SIG-M5 treated with dmso at 0.1 percent for 504 hours (cell line): ENCODE results near the gene SETDB2.

Experiments used
- DNase-seq: peaks from one replicate; lab custom pipeline; 2025; ENCODE audit not compliant: unreplicated experiment; lab: John Stamatoyannopoulos, UW

SETDB2 gene

DNA sequence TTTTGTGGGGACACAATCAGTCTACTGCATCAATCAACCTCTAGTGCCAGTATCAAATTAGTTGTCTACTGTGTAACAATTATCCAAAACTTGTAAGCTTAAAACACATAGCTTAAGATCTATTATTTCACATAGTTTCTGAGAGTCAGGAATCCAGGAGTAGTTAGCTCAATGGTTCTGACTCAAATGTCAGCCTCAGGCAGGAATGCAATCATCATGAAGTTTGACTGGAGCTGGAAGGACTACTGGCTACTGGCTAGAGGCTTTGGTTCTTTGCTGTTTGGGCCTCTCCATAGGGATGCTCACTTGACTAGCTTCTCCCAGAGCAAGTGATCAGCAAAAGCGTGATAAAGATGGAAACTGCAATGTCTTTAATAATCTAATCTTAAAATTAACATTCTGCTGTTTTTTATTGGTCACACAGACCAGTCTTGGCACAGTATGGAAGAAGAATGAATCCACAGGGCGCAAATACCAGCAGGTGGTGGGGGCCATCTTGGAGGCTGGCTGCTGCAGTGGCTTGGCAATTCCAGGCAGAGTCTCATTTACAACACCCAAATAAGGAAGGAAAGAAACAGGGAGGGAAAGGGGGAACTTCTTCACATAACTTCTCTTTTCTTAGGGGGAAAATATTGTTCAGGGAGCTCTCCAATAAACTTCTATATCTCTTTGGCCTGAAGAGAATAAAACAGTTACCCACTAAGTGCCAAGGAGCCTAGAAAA lies 15.9 kb upstream of the SETDB2 start:
- peak; percentile 56 for DNase-seq

GRCh38 chr13:49429121-49429520 lies 15.0 kb upstream of the SETDB2 start:
- no peak for DNase-seq

DNA sequence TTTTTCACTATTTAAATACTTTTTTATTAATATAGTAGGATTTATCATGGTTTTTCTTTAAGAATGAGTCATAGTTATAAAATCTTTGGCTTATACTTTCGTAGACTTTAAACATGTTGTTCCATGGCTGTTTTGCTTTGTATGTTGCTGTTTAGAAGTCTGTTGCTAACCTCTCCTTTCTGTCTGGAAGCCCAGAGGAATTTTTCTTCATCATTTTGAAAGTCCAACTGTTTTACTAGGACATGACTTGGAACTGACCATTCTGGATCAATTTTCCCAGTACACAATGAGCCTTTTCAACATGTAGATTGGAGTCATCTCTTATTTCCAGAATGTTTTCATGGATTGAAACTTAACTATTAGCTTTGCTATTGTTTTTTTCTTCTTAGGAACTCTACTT lies 8.1 kb upstream of the SETDB2 start:
- no peak for DNase-seq

DNA sequence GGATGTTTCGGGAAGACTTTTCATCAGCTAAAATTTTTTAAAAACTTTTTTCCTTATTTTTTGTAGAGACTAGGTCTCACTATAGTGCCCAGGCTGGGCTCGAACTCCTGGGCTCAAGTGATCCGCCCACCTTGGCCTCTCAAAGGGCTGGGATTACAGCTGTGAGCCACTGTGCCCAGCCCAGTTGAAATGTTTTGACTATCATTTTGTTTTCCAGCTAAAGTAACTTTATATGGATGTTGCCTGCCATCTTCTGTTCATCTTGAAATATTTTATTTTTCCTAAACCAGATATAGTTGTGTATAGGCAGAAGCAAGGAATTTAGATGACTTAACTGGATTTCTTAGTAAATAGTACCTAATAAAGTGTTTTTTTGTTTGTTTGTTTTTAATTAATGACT lies 7.2 kb upstream of the SETDB2 start:
- no peak for DNase-seq

DNA sequence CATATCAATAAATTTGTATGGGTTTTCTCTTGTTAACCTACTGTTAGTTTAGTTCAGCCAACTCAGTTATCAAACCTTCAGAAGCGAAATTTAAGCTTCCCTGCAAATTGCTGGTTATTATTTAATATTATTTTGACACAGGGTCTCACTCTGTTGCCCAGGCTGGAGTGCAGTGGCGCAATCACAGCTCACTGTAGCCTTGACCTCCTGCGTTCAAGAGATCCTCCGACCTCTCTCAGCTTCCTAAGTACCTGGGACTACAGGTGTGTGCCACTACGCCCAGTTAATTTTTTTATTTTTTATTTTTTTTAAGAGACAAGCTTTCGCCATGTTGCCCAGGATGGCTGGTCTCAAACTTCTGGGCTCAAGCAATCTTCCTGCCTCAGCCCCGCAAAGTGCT lies 6.4 kb upstream of the SETDB2 start:
- DNase-seq = no peak

DNA sequence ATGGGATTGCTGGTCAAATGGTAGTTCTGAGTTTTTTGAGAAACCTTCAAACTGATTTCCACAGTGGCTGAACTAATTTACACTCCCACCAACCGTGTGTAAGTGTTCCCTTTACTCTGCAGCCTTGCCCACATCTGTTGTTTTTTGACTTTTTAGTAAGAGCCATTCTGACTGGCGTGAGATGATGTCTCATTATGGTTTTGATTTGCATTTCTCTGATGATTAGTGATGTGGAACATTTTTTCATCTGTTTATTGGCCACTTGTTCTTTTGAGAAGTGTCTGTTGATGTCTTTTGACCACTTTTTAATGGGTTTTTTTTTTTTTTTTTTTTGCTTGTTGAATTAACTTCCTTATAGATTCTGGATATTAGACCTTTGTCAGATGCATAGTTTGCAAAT lies 4.5 kb upstream of the SETDB2 start:
- DNase-seq = no peak

- no peak for DNase-seq
Measured at GRCh38 chr13:49441312-49441711, 2.8 kb upstream of the SETDB2 start.

GRCh38 chr13:49441846-49442245 lies 2.2 kb upstream of the SETDB2 start:
- no peak for DNase-seq

GRCh38 chr13:49443357-49443703 lies 744 bp upstream of the SETDB2 start:
- DNase-seq = peak; percentile 60

DNA sequence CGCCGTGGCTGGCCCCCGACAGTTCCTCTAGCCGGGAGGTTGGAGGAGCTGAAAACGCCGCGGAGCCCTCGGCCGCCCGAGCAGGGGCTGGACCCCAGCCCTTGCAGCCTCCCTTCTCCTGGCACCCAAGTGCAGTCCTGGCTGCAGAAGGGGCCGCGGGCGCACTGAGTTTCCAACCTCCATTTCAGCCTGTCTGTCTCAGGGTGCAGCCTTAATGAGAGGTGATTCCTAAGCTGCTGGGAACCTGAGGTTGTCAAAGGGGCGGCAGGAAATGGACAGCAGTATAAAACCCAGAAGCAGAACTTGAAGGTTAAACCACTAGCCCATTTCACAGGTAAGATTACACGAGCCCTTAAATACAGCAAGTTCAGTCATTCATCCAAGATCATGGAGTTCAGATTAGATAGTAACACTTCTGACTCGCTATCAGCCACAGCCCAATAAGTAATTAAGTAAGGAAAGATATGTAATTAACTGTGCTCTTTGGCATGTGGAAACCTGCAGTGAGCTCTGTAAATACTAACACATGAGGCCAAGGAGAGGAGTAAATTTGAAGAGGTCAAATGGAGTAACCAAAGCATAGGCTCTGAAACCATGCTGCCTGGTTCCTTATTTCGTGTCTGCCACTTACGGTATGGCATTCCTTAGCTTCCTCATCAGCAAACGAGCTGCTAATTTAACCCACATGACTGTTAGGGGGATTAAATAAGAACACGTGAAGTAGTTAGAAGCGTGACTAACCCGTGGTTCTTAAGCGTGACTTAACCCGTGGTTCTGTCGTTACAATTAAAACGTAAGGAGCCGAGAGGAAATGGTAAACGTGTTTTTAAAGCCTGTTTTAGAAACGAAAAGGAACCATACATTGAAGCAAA lies 686 bp downstream of the SETDB2 start:
- DNase-seq = peak; percentile 97

DNA sequence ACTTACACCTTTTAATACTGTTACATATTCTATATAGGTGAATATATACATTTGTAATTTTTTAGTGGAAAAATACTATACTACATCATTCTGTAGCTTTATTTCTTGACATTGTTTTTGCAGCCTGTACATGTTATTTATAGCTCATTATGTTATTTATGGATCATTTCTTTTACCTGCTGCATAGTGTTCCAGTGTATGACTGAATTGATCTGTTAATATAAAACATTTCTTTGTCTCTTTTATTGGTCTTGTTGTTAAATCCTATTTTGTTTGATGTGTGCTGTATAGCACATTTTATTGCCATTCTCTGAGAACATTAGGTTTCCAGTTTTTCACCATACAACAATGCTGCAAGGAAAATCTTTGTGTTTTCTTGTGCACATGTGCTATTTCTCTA lies 2.4 kb downstream of the SETDB2 start:
- DNase-seq = no peak

DNA sequence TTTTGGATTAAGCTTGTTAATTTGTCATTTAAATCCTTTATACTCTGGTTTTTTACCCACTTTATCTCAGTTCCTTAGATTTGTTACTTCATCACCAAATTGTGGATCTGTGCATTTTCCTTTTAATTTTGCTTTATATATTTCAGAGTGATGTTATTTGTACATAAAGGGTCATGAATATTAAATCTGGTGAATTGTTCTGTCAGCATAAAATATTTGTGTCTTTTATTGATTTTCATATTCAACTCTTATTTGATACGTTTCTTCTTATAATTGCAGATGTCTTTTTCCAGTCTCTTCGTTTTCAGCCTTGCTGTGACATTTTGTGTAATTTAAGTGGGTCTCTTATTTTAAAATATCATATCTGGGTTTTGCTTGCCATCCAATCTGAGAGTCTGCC lies 4.7 kb downstream of the SETDB2 start:
- no peak for DNase-seq

DNA sequence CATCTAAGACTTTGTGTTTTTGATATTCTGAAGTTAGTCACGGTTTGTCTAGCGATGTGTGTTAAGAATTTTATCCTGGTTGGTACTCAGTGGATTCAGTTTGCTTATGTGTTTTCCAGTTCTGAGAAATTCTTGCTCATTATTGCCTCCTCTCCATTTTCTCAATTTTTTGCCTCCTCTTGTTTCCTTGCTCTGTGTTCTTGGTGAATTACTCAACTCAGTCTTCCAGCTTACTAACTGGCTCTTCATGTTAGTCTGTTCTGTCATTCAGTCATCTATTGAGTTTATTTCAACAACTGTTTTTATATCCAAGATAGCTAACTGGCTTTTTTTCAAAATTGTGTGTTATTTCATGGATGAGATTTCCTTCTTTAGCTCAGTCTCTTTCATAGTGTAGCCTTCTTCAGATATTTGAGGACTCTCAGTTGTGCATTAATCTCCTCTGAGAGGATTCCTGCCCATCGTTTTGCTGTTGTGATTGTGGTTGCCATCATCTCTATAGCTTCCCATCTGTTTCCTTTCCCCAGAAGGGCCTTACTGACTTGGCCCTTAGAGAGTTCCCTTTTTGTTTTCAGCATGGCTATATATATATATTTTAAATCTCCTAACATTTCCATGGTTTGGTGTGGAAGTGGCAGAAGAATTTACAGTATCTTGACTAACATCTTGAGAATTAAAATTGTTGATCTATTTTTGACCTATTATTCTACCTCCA lies 6.2 kb downstream of the SETDB2 start:
- peak; percentile 28 for DNase-seq

DNA sequence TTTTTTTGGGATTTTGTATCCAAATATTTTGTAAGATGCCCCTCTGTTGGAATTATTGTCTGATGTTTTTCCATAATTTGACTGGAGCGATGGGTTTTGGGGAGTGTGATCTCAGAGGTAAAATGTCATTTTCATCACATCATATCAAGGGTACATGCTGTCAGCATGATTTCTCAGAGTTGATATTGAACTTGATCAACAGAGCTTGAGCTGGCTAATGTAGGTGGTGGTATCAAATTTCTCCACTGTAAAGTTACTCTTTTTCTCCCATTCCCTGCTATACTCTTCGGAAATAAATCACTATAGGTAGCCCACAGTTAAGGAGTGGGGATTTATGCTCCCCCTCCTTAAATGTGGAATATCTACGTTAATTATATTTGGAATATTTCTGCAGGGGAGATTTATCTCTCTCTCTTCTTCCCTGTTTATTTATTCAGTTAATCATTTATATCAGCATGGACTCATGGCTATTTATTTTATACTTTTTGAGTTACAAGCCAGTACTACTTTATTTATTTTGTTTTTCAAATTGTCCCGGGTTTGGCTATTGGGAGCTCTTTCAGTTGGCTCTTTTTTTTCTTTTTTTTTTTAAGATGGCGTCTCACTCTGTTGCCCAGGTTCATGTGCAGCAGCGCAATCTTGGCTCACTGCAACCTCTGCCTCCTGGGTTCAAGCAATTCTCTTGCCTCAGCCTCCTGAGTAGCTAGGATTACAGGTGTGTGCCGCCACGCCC lies 8.8 kb downstream of the SETDB2 start:
- DNase-seq = no peak

- DNase-seq = no peak
Measured at GRCh38 chr13:49453465-49453864, 9.4 kb downstream of the SETDB2 start.

DNA sequence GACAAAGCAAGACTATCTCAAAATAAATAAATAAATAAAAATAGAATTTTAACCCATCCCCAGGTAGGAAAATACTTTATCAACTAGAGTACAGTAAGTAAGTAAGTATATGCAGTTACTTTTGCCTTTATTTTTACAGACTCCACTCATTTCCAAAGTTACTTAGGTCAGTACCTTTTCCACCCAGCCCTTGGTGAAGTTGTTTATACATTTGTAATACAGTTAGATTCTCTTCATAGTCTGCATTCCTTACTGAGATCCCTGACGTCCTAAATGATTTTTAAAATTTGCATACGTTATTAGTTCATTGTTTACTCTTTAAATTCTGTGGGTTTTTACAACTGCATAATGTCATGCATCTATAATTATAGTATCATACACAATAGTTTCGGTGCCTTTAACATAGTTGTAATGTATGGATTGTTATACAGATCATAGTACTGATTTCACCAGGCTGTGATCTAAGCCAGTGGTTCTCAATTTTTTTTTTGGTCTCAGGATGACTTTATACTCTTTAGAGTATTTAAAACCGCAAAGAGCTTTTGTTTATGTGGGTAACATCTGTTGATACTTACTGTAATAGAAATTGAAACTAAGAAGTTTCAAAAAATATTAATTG lies 10.4 kb downstream of the SETDB2 start:
- no peak for DNase-seq

- DNase-seq = no peak
Measured at GRCh38 chr13:49455007-49455398, 10.9 kb downstream of the SETDB2 start.

GRCh38 chr13:49456156-49456555 lies 12.1 kb downstream of the SETDB2 start:
- DNase-seq = no peak

- DNase-seq = no peak
Measured at GRCh38 chr13:49457221-49457620, 13.1 kb downstream of the SETDB2 start.

GRCh38 chr13:49459580-49459979 lies 15.5 kb downstream of the SETDB2 start:
- no peak for DNase-seq

DNA sequence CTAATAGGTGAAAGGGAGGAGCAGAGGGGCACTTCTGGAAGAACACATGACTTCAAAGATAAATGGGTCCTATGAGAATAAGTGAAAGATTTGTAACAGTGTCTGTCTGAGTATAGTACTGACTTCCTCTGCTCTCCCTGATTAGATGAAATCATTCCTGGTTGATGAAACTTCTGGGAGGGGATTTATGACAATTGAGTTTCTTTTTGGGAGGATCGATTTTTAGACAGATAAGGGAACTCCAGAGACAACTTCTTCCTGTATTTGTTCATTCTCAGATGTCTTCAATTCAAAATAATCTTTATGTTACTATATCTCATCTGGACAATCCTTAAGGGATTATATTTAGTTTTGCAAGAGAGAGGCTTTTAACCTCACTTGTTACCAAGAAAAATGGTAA lies 20.0 kb downstream of the SETDB2 start:
- no peak for DNase-seq
